Left lung (tissue), 10 donors: ENCODE data around the gene FNDC8. TPM values are rescaled to one million over a fixed set of nuclear protein-coding genes. Genes with fewer than 3 reads are reported as not detected.

Experiments
- ATAC-seq: fragments of 200-7000 bp; cut with Tn5 transposase; one replicate; pipeline ENCODE4 v1.9.1; 2020; ENCODE audit warnings: moderate library complexity
- DNase-seq, 4 donors: peaks; one replicate each; pipeline ENCODE4 v3.0.0-alpha.2; 2013 to 2020
- H3K27ac ChIP-seq, 2 donors: fragments of 200-600 bp; sonication (generic) in 1 of 2; one replicate each; pipeline versions ENCODE4 v1.5.0 to v1.8.0; 2020 to 2021
- H3K27me3 ChIP-seq, 2 donors: fragments of 200-600 bp; sonication (generic) in 1 of 2; one replicate each; pipeline versions ENCODE4 v1.5.0 to v1.8.0; 2020 to 2021
- H3K36me3 ChIP-seq, 2 donors: fragments of 200-600 bp; sonication (generic) in 1 of 2; one replicate each; pipeline versions ENCODE4 v1.5.0 to v1.8.0; 2020 to 2021
- H3K4me1 ChIP-seq, 2 donors: fragments of 200-600 bp; one replicate each; pipeline ENCODE4 v1.8.0; 2021
- H3K4me3 ChIP-seq, 2 donors: fragments of 200-600 bp; sonication (generic) in 1 of 2; one replicate each; pipeline versions ENCODE4 v1.5.0 to v1.8.0; 2020 to 2021; ENCODE audit warnings: mild to moderate bottlenecking in 1 of 2
- H3K9me3 ChIP-seq, 2 donors: fragments of 200-600 bp; sonication (generic) in 1 of 2; one replicate each; pipeline versions ENCODE4 v1.5.0 to v1.8.0; 2020 to 2021
- intact Hi-C, 2 donors: fragments of 100-400 bp; cut with DNase I; formaldehyde crosslinking; loops; one replicate each; pipeline versions ENCODE4 v1.11.2 to v1.14.2; 2022
- polyA plus RNA-seq, 6 donors: library from polyadenylated mRNA; unstranded; fragments of 120-200 nt; gene quantifications; one replicate each; pipeline ENCODE4 v1.2.1, GENCODE V29; 2013; ENCODE audit not compliant: insufficient read length in 6 of 6
- total RNA-seq, 2 donors: library from RNA; stranded (reverse); fragmentation: NEBNext Ultra II Directional; extraction: Animal tissue kit (Norgen Biotek cat#: 25700); gene quantifications; one replicate each; pipeline ENCODE4 v1.2.1, GENCODE V29; 2021
- TF ChIP-seq, protein P1 (sequence below), 2 donors: fragments of 200-600 bp; sonication (generic) in 1 of 2; IDR thresholded peaks; one replicate each; pipeline versions ENCODE4 v1.5.0 to v1.8.0; 2021; ENCODE audit warnings: antibody characterized with exemption in 2 of 2
- donor health status: DM: no; HTN: yes; CAD: no.
- donor health status: DM: no; HTN: no; CAD: no.

Gene FNDC8
- total and polyA plus RNA-seq, 8 donors: 0.20 to 0.34 (median 0.25) TPM; not detected in 3

DNA sequence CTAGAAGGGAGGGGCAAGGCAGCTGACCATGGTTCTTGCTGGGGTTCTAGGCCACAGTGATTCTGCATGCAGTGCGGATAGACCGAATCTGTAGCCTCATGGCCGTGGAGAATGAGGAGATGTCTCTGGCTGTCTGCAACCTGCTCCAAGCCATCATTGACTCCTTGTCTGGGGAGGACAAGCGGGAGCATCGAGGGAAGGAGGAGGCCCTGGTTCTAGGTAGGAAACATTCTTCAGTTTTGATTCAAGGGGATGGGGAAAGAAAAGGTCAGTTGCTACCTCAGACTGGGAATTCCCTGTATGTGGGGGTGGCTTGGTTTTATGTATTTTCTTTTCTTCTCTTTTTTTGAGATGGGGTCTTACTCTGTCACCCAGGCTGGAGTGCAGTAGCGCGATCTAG lies 33.8 kb downstream of the FNDC8 start:
- Histone ChIP-seq H3K4me3 (no peak overlapping the region), H3K4me1 (no peaks in the 10 kb centered on the region), H3K36me3 (no peaks in the 10 kb centered on the region), H3K9me3 (no peaks in the 10 kb centered on the region), H3K27ac (no peak overlapping the region), H3K27me3 (no peaks in the 10 kb centered on the region)
- TF ChIP-seq, protein P1, sequence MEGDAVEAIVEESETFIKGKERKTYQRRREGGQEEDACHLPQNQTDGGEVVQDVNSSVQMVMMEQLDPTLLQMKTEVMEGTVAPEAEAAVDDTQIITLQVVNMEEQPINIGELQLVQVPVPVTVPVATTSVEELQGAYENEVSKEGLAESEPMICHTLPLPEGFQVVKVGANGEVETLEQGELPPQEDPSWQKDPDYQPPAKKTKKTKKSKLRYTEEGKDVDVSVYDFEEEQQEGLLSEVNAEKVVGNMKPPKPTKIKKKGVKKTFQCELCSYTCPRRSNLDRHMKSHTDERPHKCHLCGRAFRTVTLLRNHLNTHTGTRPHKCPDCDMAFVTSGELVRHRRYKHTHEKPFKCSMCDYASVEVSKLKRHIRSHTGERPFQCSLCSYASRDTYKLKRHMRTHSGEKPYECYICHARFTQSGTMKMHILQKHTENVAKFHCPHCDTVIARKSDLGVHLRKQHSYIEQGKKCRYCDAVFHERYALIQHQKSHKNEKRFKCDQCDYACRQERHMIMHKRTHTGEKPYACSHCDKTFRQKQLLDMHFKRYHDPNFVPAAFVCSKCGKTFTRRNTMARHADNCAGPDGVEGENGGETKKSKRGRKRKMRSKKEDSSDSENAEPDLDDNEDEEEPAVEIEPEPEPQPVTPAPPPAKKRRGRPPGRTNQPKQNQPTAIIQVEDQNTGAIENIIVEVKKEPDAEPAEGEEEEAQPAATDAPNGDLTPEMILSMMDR (IDR thresholded peaks at IDR 0.05): no peak
- no peak for DNase-seq
- intact Hi-C loops: no loop called here
- ATAC-seq: no peak

DNA sequence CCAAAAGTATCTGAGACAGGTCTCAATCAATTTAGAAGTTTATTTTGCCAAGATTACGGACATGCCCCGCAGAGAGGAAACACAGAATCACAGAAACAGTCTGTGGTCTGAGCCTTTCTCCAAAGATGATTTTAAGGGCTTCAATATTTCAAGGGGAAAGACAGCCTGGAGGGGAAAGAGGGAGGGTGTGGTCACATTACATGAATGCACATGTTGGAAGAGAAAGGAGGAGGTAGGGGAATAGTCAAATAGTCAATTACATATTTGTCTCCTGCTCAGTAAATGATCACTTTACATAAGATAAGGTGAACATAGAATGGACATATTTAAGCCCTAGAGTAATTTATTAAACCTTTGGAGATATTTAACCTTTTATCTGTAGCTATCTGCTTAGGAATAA lies 38.5 kb downstream of the FNDC8 start:
- Histone ChIP-seq H3K4me1 (peaks cover 0 to 6% of the 10 kb centered on the region in 2 donors), H3K4me3 (no peak overlapping the region), H3K9me3 (no peaks in the 10 kb centered on the region), H3K27me3 (no peaks in the 10 kb centered on the region), H3K27ac (no peak overlapping the region), H3K36me3 (no peaks in the 10 kb centered on the region)
- DNase-seq (no peak), ATAC-seq (no peak)
- TF ChIP-seq, protein P1 (IDR thresholded peaks at IDR 0.05): no peak
- intact Hi-C loops: loop anchor here in 1 of 2 donors (10.0 kb wide), 1 partner anchor 375 kb away; the partner anchor contains the start of gene SLFN12L

DNA sequence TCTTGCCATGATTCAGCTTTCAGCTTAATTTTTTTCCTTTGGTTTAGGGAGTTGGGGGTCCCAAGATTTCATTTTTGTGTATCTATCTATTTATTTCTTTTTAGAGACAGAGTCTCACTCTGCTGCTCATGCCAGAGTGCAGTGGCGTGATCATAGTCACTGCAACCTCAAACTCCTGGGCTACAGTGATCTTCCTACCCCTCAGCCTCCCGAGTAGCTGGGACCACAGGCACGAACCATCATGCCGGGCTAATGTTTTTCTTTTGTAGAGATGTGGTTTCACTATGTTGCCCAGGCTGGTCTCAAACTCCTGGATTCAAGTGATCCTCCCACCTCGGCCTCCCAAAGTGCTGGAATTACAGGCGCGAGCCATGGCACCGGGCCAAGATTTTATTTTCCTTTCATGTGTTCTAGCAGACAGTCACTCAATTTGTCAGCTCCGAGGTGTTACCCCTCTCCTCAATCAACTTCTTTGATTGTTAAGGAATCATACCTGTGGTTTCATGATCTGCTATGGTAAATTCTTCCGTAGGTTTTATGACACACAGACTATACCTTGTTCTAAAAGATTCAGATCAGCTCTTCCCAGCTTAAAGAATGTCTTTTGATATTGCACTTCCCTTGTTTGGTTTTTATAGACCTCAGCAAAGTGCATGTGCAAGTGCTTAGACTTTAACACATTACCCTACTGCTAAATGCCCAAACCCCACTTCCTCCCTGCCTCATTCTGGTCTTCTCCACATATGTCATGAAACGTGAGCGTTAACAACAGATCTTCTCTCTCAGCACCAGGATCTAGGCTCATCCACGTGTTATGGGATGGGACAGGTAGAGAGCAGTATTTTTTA lies 39.2 kb downstream of the FNDC8 start:
- TF ChIP-seq, protein P1 (IDR thresholded peaks at IDR 0.05): no peak
- DNase-seq (no peak), ATAC-seq (no peak)
- Histone ChIP-seq H3K9me3 (no peaks in the 10 kb centered on the region), H3K4me1 (peaks cover 0 to 6% of the 10 kb centered on the region in 2 donors), H3K27me3 (no peaks in the 10 kb centered on the region), H3K27ac (no peak overlapping the region), H3K36me3 (no peaks in the 10 kb centered on the region), H3K4me3 (no peak overlapping the region)
- intact Hi-C loops: loop anchor here in 1 of 2 donors (10.0 kb wide), 1 partner anchor 374 kb away; the partner anchor contains the start of gene SLFN12L

DNA sequence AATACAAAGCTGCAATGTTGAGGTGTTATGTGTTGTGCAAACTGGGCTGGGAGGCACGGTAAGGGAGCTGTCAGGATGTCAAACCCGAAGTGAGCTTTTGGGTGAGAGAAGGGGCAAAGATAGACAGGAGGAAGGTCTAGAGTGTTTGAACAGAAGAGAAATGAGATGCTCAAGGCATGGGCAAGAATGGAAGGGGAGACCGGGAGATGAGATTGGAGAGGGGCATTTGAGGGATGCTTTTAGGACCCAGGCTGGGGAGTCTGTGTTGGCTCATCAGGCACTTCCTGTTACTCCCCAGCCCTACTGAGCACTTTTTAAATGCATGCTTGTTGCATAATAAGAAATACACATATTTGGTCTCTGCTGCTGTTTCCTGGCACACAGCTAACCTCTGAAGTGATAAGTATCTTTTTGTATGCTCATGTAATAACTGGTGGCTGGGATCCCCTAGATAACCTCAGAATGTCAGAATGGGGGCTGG lies 39.9 kb downstream of the FNDC8 start:
- TF ChIP-seq, protein P1 (IDR thresholded peaks at IDR 0.05): no peak
- Histone ChIP-seq H3K27me3 (no peaks in the 10 kb centered on the region), H3K4me3 (no peak overlapping the region), H3K4me1 (peaks cover 0 to 6% of the 10 kb centered on the region in 2 donors), H3K9me3 (no peaks in the 10 kb centered on the region), H3K36me3 (no peaks in the 10 kb centered on the region), H3K27ac (no peak overlapping the region)
- DNase-seq (peak in 1 of 4 donors; percentile 47), ATAC-seq (no peak)
- intact Hi-C loops: loop anchor here in 1 of 2 donors (10.0 kb wide), 1 partner anchor 373 kb away; the partner anchor contains the start of gene SLFN12L

DNA sequence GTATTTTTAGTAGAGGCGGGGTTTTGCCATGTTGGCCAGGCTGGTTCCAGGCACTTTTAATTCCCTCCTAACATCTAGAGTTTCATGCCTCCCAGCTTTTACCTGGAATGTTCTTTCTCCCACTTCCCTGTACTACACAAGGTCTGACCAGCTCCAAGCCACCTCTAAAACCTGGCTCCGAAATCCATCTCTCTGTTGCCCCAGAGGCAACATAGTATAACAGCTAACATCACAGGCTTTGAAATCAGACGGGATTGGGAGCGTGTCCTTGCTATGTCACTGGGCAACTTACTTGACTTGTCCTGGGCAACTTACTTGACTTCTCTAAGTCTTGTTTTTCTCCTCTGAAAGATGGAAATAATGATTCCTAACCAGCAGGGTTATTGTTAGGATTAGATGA lies 41.3 kb downstream of the FNDC8 start:
- Histone ChIP-seq H3K36me3 (no peaks in the 10 kb centered on the region), H3K4me1 (peaks cover 0 to 6% of the 10 kb centered on the region in 2 donors), H3K9me3 (no peaks in the 10 kb centered on the region), H3K4me3 (no peak overlapping the region), H3K27me3 (no peaks in the 10 kb centered on the region), H3K27ac (no peak overlapping the region)
- TF ChIP-seq, protein P1 (IDR thresholded peaks at IDR 0.05): no peak
- DNase-seq: no peak
- intact Hi-C loops: loop anchor here in 1 of 2 donors (10.0 kb wide), 1 partner anchor 372 kb away; the partner anchor contains the start of gene SLFN12L
- no peak for ATAC-seq
